H1 (cell line): Measurements from ENCODE around the gene SMIM35. TPM values are rescaled to one million over a fixed set of nuclear protein-coding genes. Genes with fewer than 3 reads are reported as not detected.

ENCODE experiments used
- CTCF ChIA-PET: fragments of 300-600 bp; sonication (Branson Sonifier 250); formaldehyde crosslinking; loops from one replicate; lab custom pipeline; 2021; ENCODE audit not compliant: partially characterized antibody; lab: Charles Lee
- POLR2A ChIA-PET: fragments of 300-600 bp; sonication (Branson Sonifier 250); formaldehyde crosslinking; loops from one replicate; lab custom pipeline; 2021; ENCODE audit warnings: inconsistent platforms; ENCODE audit not compliant: partially characterized antibody; lab: Charles Lee
- DNase-seq, 2 experiments: peaks; one replicate each; pipeline versions ENCODE4 v3.0.0 to v3.0.0-alpha.2; 2010 to 2022; ENCODE audit warnings: low spot score in 2 of 2, low read depth in 1 of 2, mixed read lengths in 1 of 2
- FAIRE-seq: peaks from 2 replicates; lab custom pipeline; 2011; peaks lifted over from hg19 to GRCh38; lab: Jason Lieb, UNC
- H2AFZ ChIP-seq: 2 replicates; pipeline ENCODE4 v1.8.1; 2012; ENCODE audit warnings: low read length, inconsistent platforms
- H2AK5ac ChIP-seq: 2 replicates; pipeline ENCODE4 v1.6.1; 2013; ENCODE audit warnings: low read depth, low read length
- H2BK120ac ChIP-seq: replicated peaks from 2 replicates; pipeline ENCODE3; 2013; ENCODE audit warnings: low read depth, low read length, inconsistent platforms
- H2BK12ac ChIP-seq: 2 replicates; pipeline ENCODE4 v1.6.1; 2013; ENCODE audit warnings: low read depth, low read length
- H2BK15ac ChIP-seq: 2 replicates; pipeline ENCODE4 v1.6.1; 2013; ENCODE audit warnings: low read length
- H2BK20ac ChIP-seq: 2 replicates; pipeline ENCODE4 v1.6.1; 2013; ENCODE audit warnings: low read length
- H2BK5ac ChIP-seq: 2 replicates; pipeline ENCODE4 v1.6.1; 2013; ENCODE audit warnings: low read depth, low read length
- H3K14ac ChIP-seq: 2 replicates; pipeline ENCODE4 v1.6.1; 2013; ENCODE audit warnings: inconsistent platforms; ENCODE audit not compliant: insufficient read length
- H3K18ac ChIP-seq: 2 replicates; pipeline ENCODE4 v1.6.1; 2013; ENCODE audit warnings: low read length; ENCODE audit errors: extremely low read depth
- H3K23ac ChIP-seq: 2 replicates; pipeline ENCODE4 v1.6.1; 2013; ENCODE audit warnings: inconsistent platforms; ENCODE audit not compliant: insufficient read length
- H3K23me2 ChIP-seq: 2 replicates; pipeline ENCODE4 v1.6.1; 2013; ENCODE audit warnings: low read depth, low read length
- H3K27ac ChIP-seq: 2 replicates; pipeline ENCODE4 v1.6.1; 2011; ENCODE audit warnings: low read depth, low read length, inconsistent platforms
- H3K27me3 ChIP-seq, 4 experiments: replicated peaks in 1 of 4; 1 replicate in 1 of 4; 2 replicates in 3 of 4; pipeline versions ENCODE4 v1.6.1 to v1.8.1; 2011 to 2013; ENCODE audit warnings: low read length in 3 of 4, mild to moderate bottlenecking in 3 of 4, inconsistent platforms in 2 of 4, mixed read lengths in 2 of 4, moderate library complexity in 1 of 4; ENCODE audit not compliant: control insufficient read depth in 3 of 4, insufficient read depth in 3 of 4; ENCODE audit errors: extremely low read depth in 1 of 4
- H3K36me3 ChIP-seq, 4 experiments: 2 replicates each; pipeline versions ENCODE4 v1.6.1 to v1.8.1; 2011 to 2013; ENCODE audit warnings: mild to moderate bottlenecking in 4 of 4, low read length in 3 of 4, moderate library complexity in 2 of 4, control low read depth in 1 of 4, inconsistent platforms in 1 of 4; ENCODE audit not compliant: insufficient read depth in 4 of 4, control insufficient read depth in 2 of 4
- H3K4ac ChIP-seq: replicated peaks from 2 replicates; pipeline ENCODE3; 2013; ENCODE audit warnings: low read length, low read depth, mixed read lengths, inconsistent platforms; ENCODE audit not compliant: insufficient read length
- H3K4me1 ChIP-seq, 4 experiments: replicated peaks in 1 of 4; 1 replicate in 1 of 4; 2 replicates in 3 of 4; pipeline versions ENCODE4 v1.6.1 to v1.8.1; 2011 to 2013; ENCODE audit warnings: low read length in 3 of 4, inconsistent platforms in 2 of 4, mixed read lengths in 1 of 4; ENCODE audit not compliant: insufficient read depth in 4 of 4, control insufficient read depth in 3 of 4
- H3K4me2 ChIP-seq, 2 experiments: 2 replicates each; pipeline versions ENCODE4 v1.6.1 to v1.8.1; 2011 to 2013; ENCODE audit warnings: low read depth in 2 of 2, low read length in 2 of 2, control low read depth in 1 of 2, inconsistent platforms in 1 of 2, mild to moderate bottlenecking in 1 of 2; ENCODE audit not compliant: insufficient read depth in 1 of 2
- H3K4me3 ChIP-seq, 4 experiments: fragments of 200-600, 300-600 bp in 1 of 4; sonication (generic), shearing (Covaris generic), sonication (Bioruptor Twin) in 1 of 4; 2 replicates each; pipeline versions ENCODE4 v1.5.1 to v1.8.1; 2011 to 2016; ENCODE audit warnings: low read length in 4 of 4, low read depth in 3 of 4, control low read depth in 2 of 4, inconsistent platforms in 2 of 4, mild to moderate bottlenecking in 2 of 4, mixed read lengths in 1 of 4, moderate library complexity in 1 of 4; ENCODE audit not compliant: insufficient read depth in 2 of 4; ENCODE audit errors: extremely low read depth in 1 of 4
- H3K56ac ChIP-seq: replicated peaks from 2 replicates; pipeline ENCODE3; 2013; ENCODE audit warnings: low read depth, mild to moderate bottlenecking, mixed read lengths, low read length, inconsistent platforms; ENCODE audit not compliant: insufficient read length
- H3K79me1 ChIP-seq: 2 replicates; pipeline ENCODE4 v1.6.1; 2013; ENCODE audit warnings: low read depth, low read length, control low read depth
- H3K79me2 ChIP-seq, 2 experiments: 2 replicates each; pipeline versions ENCODE4 v1.6.1 to v1.8.1; 2012 to 2013; ENCODE audit warnings: low read length in 2 of 2, mild to moderate bottlenecking in 2 of 2, inconsistent platforms in 1 of 2; ENCODE audit not compliant: insufficient read depth in 2 of 2, control insufficient read depth in 1 of 2
- H3K9ac ChIP-seq, 4 experiments: replicated peaks in 1 of 4; 1 replicate in 1 of 4; 2 replicates in 3 of 4; pipeline versions ENCODE4 v1.6.1 to v1.8.1; 2011 to 2013; ENCODE audit warnings: low read depth in 3 of 4, low read length in 3 of 4, control low read depth in 2 of 4, mild to moderate bottlenecking in 2 of 4, moderate library complexity in 2 of 4, inconsistent platforms in 1 of 4; ENCODE audit errors: extremely low read depth in 1 of 4
- H3K9me3 ChIP-seq, 2 experiments: 2 replicates each; pipeline versions ENCODE4 v1.6.1 to v1.8.1; 2012 to 2013; ENCODE audit warnings: mild to moderate bottlenecking in 2 of 2, moderate library complexity in 2 of 2, control low read depth in 1 of 2, inconsistent platforms in 1 of 2, low read depth in 1 of 2, low read length in 1 of 2, mixed read lengths in 1 of 2; ENCODE audit not compliant: insufficient read depth in 2 of 2
- H4K20me1 ChIP-seq, 2 experiments: replicated peaks in 1 of 2; 2 replicates each; pipeline versions ENCODE3 to v1.8.1; 2011 to 2013; ENCODE audit warnings: inconsistent platforms in 2 of 2, low read length in 2 of 2, mild to moderate bottlenecking in 1 of 2; ENCODE audit not compliant: insufficient read depth in 2 of 2, control insufficient read depth in 1 of 2
- H4K5ac ChIP-seq: 2 replicates; pipeline ENCODE4 v1.6.1; 2013; ENCODE audit warnings: low read length, low read depth, mixed read lengths, inconsistent platforms; ENCODE audit not compliant: insufficient read length
- H4K8ac ChIP-seq: 2 replicates; pipeline ENCODE4 v1.8.0; 2013; ENCODE audit warnings: mild to moderate bottlenecking, moderate library complexity, low read length, inconsistent platforms; ENCODE audit not compliant: insufficient read depth; ENCODE audit errors: extremely low read depth
- H4K91ac ChIP-seq: replicated peaks from 2 replicates; pipeline ENCODE3; 2013; ENCODE audit warnings: low read length, mixed read lengths, inconsistent platforms; ENCODE audit not compliant: insufficient read length
- CEBPB ChIP-seq: IDR thresholded peaks from 2 replicates; pipeline ENCODE4 v1.6.1; 2012; ENCODE audit warnings: low read depth, low read length
- CTCF ChIP-seq, 3 experiments: IDR thresholded peaks; 1 replicate in 2 of 3; 2 replicates in 1 of 3; pipeline versions ENCODE4 v1.5.1 to v1.6.1; 2011; ENCODE audit warnings: low read length in 3 of 3, mild to moderate bottlenecking in 3 of 3, inconsistent platforms in 2 of 3, low read depth in 1 of 3, moderate library complexity in 1 of 3; ENCODE audit not compliant: insufficient read depth in 1 of 3; ENCODE audit errors: control extremely low read depth in 1 of 3
- JUN ChIP-seq: IDR thresholded peaks from 2 replicates; pipeline ENCODE4 v1.6.1; 2011; ENCODE audit warnings: low read depth, mild to moderate bottlenecking, improper control_type of control experiment, low read length
- KDM5A ChIP-seq: fragments of 200-600 bp; IDR thresholded peaks from 2 replicates; pipeline ENCODE4 v1.7.1; 2012; ENCODE audit warnings: mild to moderate bottlenecking, low read length, inconsistent platforms, mixed read lengths
- RBBP5 ChIP-seq: IDR thresholded peaks from 2 replicates; pipeline ENCODE4 v1.7.1; 2012; ENCODE audit warnings: low read depth, mild to moderate bottlenecking, inconsistent platforms, low read length, moderate library complexity, borderline replicate concordance
- TAF1 ChIP-seq: IDR thresholded peaks from 2 replicates; pipeline ENCODE4 v1.6.1; 2011; ENCODE audit warnings: mild to moderate bottlenecking, low read depth, low read length
- TCF12 ChIP-seq: IDR thresholded peaks from 2 replicates; pipeline ENCODE4 v1.6.1; 2011; ENCODE audit warnings: low read depth, mild to moderate bottlenecking, low read length
- WGBS, 2 experiments: shearing (Covaris generic) in 1 of 2; methylation state at CpG; one replicate each; pipeline versions ENCODE4 v1.1.6 to v1.1.7; 2013 to 2015; ENCODE audit warnings: low lambda C conversion rate in 2 of 2, mixed read lengths in 2 of 2, inconsistent platforms in 1 of 2, low coverage in 1 of 2, missing lambda C conversion rate in 1 of 2; ENCODE audit not compliant: insufficient replicate concordance in 2 of 2, insufficient coverage in 1 of 2, insufficient read length in 1 of 2; ENCODE audit errors: extremely low coverage in 1 of 2, missing lambda C conversion rate in 1 of 2; 5-methylcytosine and 5-hydroxymethylcytosine counted together
- polyA plus RNA-seq, 7 experiments: library from polyadenylated mRNA; depleted of rRNA in 3 of 7; stranded (reverse) in 5 of 7; unstranded in 2 of 7; fragments of >200 nt in 5 of 7; fragments of 200-250 nt in 2 of 7; gene quantifications; 1 replicate in 5 of 7; 2 replicates in 1 of 7; 4 replicates in 1 of 7; pipeline versions ENCODE4 v1.2.1 to v1.2.3, GENCODE V29; 2011 to 2013; ENCODE audit warnings: missing spikeins in 2 of 7, mixed read lengths in 2 of 7
- total RNA-seq: library from RNA; stranded (reverse); fragmentation: NEBNext Ultra II Directional; extraction: Animal tissue kit (Norgen Biotek cat#: 25700); gene quantifications from 2 replicates; pipeline ENCODE4 v1.2.1, GENCODE V29; 2021

SMIM35 gene
- total and polyA plus RNA-seq, 2 of the 8 experiments (the other 6 are each of a cell fraction or from before 2014, with no cell fraction given) = not detected

DNA sequence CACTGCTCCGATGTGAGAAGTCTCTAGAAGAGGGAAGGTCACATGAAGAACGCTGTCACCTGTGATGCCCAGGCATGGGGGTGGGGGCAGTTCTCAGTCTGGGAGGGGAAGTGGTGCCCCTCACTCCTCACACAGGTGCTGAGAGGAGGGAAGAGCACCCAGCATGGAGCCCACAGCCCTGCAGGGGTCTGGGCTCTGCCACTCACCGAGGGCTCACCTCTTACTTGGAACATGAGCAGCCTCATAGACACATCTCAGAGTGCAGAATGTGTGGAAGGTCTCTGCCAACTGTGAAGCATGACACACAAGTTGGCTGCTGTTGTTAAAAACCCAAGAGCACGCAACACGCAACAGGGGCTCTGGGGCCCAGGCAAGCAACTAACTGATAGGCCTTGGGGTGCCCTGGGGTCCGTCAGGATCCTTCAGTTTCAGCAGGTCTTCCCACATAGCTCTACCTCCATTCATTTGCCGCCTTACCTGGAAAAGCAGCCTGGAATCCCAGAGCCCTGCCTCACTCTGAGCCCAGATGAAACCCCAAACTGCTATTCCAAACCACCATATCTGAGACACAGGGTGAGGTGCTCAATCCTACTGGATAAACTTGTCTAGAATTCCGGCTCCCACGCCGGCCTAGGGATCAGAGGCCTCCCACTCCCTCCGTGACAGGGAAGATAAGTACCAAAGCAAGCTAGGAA lies 27.4 kb downstream of the SMIM35 start:
- H4K91ac ChIP-seq = no peak overlapping the region
- no peak overlapping the region for H3K4ac ChIP-seq
- no peak overlapping the region for H2BK120ac ChIP-seq
- no peak overlapping the region for H4K5ac ChIP-seq
- FAIRE-seq = no peak
- H3K14ac ChIP-seq = no peak overlapping the region
- H4K8ac ChIP-seq = no peak overlapping the region
- no peaks in the 10 kb centered on the region for H3K4me1 ChIP-seq
- H3K56ac ChIP-seq = no peak overlapping the region
- no peak overlapping the region for H2BK20ac ChIP-seq
- H3K27me3 ChIP-seq = no peaks in the 10 kb centered on the region
- H3K18ac ChIP-seq = no peak overlapping the region
- H3K79me2 ChIP-seq = no peaks in the 10 kb centered on the region
- H3K9me3 ChIP-seq = no peaks in the 10 kb centered on the region
- no peak overlapping the region for H3K4me3 ChIP-seq
- no peaks in the 10 kb centered on the region for H3K36me3 ChIP-seq
- H2AFZ ChIP-seq = no peak overlapping the region
- no peak overlapping the region for H2AK5ac ChIP-seq
- no peak for DNase-seq
- no peak overlapping the region for H3K4me2 ChIP-seq
- H2BK5ac ChIP-seq = no peak overlapping the region
- WGBS, 2 experiments = 91% methylated on average over 11 of the region's 11 CpGs; no CpG with 5 or more reads in 1 of the 2 experiments
- H3K79me1 ChIP-seq = no peaks in the 10 kb centered on the region
- ChIA-PET POLR2A (no interaction called here), CTCF (interaction anchor here (1.0 to 2.2 kb wide), 4 partner anchors 112 to 241 kb away, joined by 3 to 8 read pairs (median 3); no protein-coding TSS in a partner anchor)
- H3K23me2 ChIP-seq = no peaks in the 10 kb centered on the region
- H4K20me1 ChIP-seq = no peaks in the 10 kb centered on the region
- H2BK15ac ChIP-seq = no peak overlapping the region
- H2BK12ac ChIP-seq = no peak overlapping the region
- H3K9ac ChIP-seq = no peak overlapping the region
- TF ChIP-seq JUN (no peak), KDM5A (no peak), CTCF (IDR thresholded peaks at IDR 0.05; ENCODE audit: control extremely low read depth in 1 of 3, insufficient read depth in 1 of 3, low read depth in 1 of 3, low read length in 3 of 3) (no peak), TCF12 (no peak), CEBPB (no peak), TAF1 (no peak), RBBP5 (no peak)
- no peak overlapping the region for H3K23ac ChIP-seq
- H3K27ac ChIP-seq = no peak overlapping the region
